B cell (primary cell): ENCODE results near the gene IDH2.

ENCODE experiments used
- EZH2 ChIP-seq: IDR thresholded peaks from 2 replicates; pipeline ENCODE4 v1.6.1; 2012; ENCODE audit warnings: borderline replicate concordance, low read depth, mild to moderate bottlenecking, moderate library complexity, low read length; ENCODE audit not compliant: insufficient read depth, poor library complexity, severe bottlenecking
- TF ChIP-seq, protein P1 (sequence below): fragments of 200-600 bp; IDR thresholded peaks from one replicate; pipeline ENCODE4 v1.8.0; 2022; ENCODE audit warnings: antibody characterized with exemption, mild to moderate bottlenecking

DNA sequence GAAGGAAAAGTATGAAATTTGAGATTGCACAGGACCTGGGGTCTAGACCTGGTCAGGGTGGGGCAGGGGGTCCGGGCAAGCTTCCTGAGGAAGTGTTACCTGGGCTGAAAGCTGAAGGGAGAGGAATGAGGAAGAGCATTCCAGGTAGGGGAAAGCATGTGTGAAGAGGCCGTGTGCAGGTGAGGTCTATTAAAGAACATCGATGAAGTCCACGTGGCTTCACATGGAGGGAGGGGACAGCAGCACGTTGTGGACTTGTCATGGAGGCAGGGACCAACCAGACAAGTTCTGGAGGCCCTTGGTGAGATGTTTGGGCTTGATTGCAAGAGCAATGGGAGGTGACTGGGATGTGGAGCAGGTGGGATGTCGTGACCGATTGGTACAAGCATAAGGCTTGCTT, 47.1 kb downstream of the IDH2 start:
- TF ChIP-seq, protein P1, sequence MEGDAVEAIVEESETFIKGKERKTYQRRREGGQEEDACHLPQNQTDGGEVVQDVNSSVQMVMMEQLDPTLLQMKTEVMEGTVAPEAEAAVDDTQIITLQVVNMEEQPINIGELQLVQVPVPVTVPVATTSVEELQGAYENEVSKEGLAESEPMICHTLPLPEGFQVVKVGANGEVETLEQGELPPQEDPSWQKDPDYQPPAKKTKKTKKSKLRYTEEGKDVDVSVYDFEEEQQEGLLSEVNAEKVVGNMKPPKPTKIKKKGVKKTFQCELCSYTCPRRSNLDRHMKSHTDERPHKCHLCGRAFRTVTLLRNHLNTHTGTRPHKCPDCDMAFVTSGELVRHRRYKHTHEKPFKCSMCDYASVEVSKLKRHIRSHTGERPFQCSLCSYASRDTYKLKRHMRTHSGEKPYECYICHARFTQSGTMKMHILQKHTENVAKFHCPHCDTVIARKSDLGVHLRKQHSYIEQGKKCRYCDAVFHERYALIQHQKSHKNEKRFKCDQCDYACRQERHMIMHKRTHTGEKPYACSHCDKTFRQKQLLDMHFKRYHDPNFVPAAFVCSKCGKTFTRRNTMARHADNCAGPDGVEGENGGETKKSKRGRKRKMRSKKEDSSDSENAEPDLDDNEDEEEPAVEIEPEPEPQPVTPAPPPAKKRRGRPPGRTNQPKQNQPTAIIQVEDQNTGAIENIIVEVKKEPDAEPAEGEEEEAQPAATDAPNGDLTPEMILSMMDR: no peak
- TF ChIP-seq EZH2: no peak
